Tibial artery (tissue), 4 donors: ENCODE data around the gene MDFI.

Experiments
- DNase-seq, 2 donors: peaks; one replicate each; pipeline ENCODE4 v3.0.0-alpha.2; 2019
- H3K27ac ChIP-seq, 2 donors: fragments of 200-600 bp; sonication (generic) in 1 of 2; 1 replicate in 1 of 2; 2 replicates in 1 of 2; pipeline ENCODE4 v1.5.1; 2018 to 2019; ENCODE audit warnings: mild to moderate bottlenecking in 1 of 2
- H3K27me3 ChIP-seq, 2 donors: fragments of 200-600 bp; sonication (generic) in 1 of 2; one replicate each; pipeline versions ENCODE4 v1.5.1 to v1.6.0; 2016 to 2019
- H3K36me3 ChIP-seq, 3 donors: fragments of 200-600 bp; sonication (generic) in 2 of 3; one replicate each; pipeline ENCODE4 v1.5.1; 2016 to 2019; ENCODE audit warnings: mild to moderate bottlenecking in 2 of 3
- H3K4me1 ChIP-seq, 4 donors: fragments of 200-600 bp; sonication (generic) in 2 of 4; 1 replicate in 3 of 4; 2 replicates in 1 of 4; pipeline ENCODE4 v1.5.1; 2016 to 2019
- H3K4me3 ChIP-seq, 2 donors: fragments of 200-600 bp; sonication (generic) in 1 of 2; 1 replicate in 1 of 2; 2 replicates in 1 of 2; pipeline ENCODE4 v1.5.1; 2018 to 2019; ENCODE audit warnings: mild to moderate bottlenecking in 2 of 2
- H3K9me3 ChIP-seq, 3 donors: fragments of 200-600 bp; sonication (generic) in 1 of 3; one replicate each; pipeline ENCODE4 v1.5.1; 2016 to 2019
- CTCF ChIP-seq, 2 experiments: fragments of 200-600 bp in 1 of 2; fragments of 450-650 bp in 1 of 2; IDR thresholded peaks; one replicate each; pipeline ENCODE4 v1.5.1; 2017 to 2019; ENCODE audit warnings: antibody characterized with exemption in 2 of 2, mild to moderate bottlenecking in 1 of 2, moderate library complexity in 1 of 2
- intact Hi-C: fragments of 100-400 bp; cut with DNase I; formaldehyde crosslinking; loops from one replicate; pipeline ENCODE4 v1.15.0; 2023; ENCODE audit warnings: low total_unique reads

MDFI gene, protein sequence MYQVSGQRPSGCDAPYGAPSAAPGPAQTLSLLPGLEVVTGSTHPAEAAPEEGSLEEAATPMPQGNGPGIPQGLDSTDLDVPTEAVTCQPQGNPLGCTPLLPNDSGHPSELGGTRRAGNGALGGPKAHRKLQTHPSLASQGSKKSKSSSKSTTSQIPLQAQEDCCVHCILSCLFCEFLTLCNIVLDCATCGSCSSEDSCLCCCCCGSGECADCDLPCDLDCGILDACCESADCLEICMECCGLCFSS

DNA sequence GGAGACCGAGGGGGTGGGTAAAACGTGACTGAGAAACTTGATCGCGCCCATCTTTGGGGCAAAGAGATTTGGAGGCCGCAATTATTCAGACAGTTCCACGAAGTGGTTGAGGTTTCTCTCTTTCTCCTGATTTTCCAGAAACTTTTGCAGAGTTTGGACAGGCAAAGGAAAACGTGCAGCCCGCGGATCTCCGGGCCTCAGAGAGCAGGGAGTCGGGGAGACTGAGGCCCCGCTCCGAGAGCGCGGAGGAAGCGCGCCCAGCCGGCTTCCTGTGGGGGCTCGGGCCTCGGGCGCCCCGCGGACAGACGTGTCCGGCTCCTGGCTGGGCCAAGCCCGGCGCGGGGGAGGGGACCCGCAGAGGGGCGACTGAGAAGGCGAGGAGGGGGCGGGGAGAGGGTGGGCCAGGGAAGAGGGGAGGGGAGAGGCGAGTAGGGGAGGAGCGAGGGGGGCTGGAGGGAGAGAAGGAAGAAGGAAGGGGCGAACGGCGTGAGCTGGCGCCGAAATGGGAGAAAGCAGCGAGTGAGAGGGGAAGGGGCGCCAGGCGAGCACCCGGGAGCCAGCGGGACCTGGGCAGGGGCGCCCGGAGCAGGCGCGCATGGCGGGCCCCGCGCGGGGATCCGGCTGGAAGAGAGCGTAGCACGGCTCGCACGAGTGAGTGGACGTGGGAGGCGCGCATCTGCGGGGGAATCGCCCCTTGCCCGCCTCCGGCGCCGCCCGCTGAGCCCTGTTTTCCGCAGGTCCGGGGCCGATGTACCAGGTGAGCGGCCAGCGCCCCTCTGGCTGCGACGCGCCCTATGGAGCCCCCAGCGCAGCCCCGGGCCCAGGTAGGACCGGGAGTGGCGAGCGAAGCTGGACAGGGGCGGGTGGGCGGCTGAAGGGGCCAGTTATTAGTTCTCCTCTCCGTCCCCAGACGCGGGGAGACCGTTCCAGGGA is at the start of gene MDFI:
MDFI (plus strand) TSS at position 467 of the 933 bp plus-strand sequence; CDS start at position 749, 282 bp downstream.
- intact Hi-C loops: no loop called here
- H3K27ac ChIP-seq: peak within 1 kb of the TSS in 1 of 2 donors; percentile 7
- H3K4me3 ChIP-seq: peak within 1 kb of the TSS; percentile 35 to 46
- no peak for TF ChIP-seq CTCF (IDR thresholded peaks at IDR 0.05)
- DNase-seq: no peak
- no peaks in the 10 kb centered on the region for H3K36me3 ChIP-seq
- peaks cover 5 to 66% of the 10 kb centered on the region in 2 donors for H3K27me3 ChIP-seq
- peaks cover 0 to 41% (median 25%) of the 10 kb centered on the region in 4 donors for H3K4me1 ChIP-seq
- H3K9me3 ChIP-seq: no peaks in the 10 kb centered on the region

DNA sequence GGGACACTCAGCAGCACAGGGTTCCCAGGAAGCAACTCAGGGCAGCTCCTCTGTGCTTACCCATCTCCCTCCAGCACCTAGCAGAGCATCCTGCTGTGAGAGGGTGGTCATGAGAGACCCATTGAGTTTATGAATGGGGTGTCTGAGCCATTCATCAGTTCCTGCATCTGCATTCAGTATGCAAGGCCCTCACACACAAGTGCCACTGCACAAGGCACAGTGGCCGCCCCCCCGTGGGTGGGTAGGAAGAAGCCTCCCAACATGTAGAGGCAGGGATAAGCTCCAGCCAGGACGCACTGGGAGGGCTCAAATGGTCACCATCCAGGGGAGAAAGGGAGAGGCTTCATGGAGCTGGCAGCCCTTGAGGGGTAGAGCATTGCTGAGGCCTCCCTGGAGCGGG is 49.0 kb upstream of the MDFI start:
- Histone ChIP-seq H3K27me3 (no peaks in the 10 kb centered on the region), H3K9me3 (no peaks in the 10 kb centered on the region), H3K4me3 (no peak overlapping the region), H3K27ac (no peak overlapping the region), H3K4me1 (peaks cover 0 to 14% (median 0%) of the 10 kb centered on the region in 4 donors), H3K36me3 (peaks cover 12 to 92% (median 63%) of the 10 kb centered on the region in 3 donors)
- TF ChIP-seq CTCF (IDR thresholded peaks at IDR 0.05): no peak
- intact Hi-C loops: no loop called here
- no peak for DNase-seq

DNA sequence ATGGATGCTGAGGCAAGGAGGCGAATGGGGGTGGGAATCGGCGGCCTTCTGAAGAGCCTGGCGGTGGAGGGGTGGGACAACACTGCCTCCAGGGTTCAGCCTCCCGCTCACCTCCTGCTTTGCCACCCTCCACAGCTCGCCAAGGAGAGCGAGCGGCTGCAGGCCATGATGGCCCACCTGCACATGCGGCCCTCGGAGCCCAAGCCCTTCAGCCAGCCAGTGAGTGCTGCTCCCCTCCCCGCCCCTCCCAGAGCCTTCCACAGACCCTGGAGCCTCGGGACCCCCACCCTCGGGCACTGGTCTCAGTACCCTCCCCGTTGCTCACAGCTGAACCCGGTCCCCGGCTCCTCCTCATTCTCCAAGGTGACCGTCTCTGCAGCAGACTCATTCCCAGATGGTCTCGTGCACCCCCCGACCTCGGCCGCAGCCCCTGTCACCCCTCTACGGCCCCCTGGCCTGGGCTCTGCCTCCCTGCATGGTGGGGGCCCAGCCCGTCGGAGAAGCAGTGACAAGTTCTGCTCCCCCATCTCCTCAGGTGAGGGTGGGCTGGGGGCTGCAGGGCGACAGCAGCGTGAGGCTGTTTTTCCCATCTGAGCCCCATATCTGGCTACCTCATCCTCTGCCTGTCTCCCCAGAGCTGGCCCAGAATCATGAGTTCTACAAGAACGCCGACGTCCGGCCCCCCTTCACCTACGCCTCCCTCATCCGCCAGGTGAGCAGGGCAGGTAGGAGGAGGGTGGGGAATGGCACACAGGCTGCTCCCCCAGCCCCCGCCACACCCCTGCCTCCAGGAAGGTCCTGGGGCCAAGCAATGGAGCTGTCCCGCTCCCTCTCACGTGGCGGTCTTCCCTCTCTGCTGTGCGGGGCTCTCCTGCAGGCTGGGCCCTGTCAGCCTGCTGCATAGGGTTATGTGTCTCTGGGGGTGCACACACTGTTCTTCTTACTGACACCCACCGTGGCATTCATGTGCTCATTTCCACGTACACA is 48.3 kb upstream of the MDFI start:
- H3K27ac ChIP-seq: no peak overlapping the region
- no peaks in the 10 kb centered on the region for H3K27me3 ChIP-seq
- no peak for DNase-seq
- no peak for TF ChIP-seq CTCF (IDR thresholded peaks at IDR 0.05)
- no peaks in the 10 kb centered on the region for H3K9me3 ChIP-seq
- H3K36me3 ChIP-seq: peaks cover 18 to 92% (median 66%) of the 10 kb centered on the region in 3 donors
- no peak overlapping the region for H3K4me3 ChIP-seq
- intact Hi-C loops: loop anchor here (2.0 to 5.0 kb wide), 4 partner anchors 43 to 223 kb away; partner anchors contain the start of gene FOXP4
- H3K4me1 ChIP-seq: peaks cover 0 to 7% (median 0%) of the 10 kb centered on the region in 4 donors

DNA sequence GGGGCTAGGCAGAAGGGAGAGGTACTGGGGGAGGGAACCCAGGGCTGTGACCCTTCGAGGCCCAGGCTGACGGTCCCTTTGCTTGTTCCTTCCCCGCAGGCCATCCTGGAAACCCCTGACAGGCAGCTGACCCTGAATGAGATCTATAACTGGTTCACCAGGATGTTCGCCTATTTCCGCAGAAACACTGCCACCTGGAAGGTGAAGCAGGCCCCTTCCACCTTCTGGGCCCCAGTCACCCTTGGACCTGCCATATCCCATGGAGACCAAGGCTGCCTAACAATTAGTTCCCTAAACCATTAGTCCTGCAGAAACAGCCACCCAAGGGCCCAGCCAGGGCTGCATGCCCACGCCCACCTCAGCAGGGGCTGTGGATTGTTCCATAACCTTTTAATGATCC is 47.1 kb upstream of the MDFI start:
- intact Hi-C loops: loop anchor here (2.0 to 5.0 kb wide), 4 partner anchors 44 to 224 kb away; partner anchors contain the start of gene FOXP4
- H3K36me3 ChIP-seq: peaks cover 29 to 92% (median 70%) of the 10 kb centered on the region in 3 donors
- no peaks in the 10 kb centered on the region for H3K4me1 ChIP-seq
- H3K27ac ChIP-seq: no peak overlapping the region
- no peak for TF ChIP-seq CTCF (IDR thresholded peaks at IDR 0.05)
- no peak for DNase-seq
- H3K9me3 ChIP-seq: no peaks in the 10 kb centered on the region
- H3K4me3 ChIP-seq: no peak overlapping the region
- H3K27me3 ChIP-seq: no peaks in the 10 kb centered on the region
